Measurements from ENCODE around the gene NAV3.

Gene NAV3

DNA sequence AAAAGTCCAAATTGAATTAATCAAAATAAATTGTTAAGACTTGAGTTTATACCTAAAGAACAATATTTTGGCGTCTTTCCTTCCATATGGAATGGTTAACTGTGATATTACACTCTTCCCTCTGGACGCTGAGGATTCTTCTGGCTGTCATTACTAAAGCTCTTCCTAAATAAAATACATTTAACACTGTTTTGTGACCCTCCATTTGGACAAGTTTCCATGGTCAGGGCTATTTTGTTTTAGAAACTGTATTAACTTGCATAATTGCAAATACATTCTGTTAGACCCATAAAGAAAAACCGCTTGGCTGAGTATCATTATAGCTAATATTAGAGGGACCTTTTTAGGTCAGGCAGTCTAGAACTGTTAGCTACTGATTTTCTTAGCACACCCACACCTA lies 87.4 kb downstream of the NAV3 start:
- no peak overlapping the region for H3K4me3 ChIP-seq (ENCODE audit: low read depth, low read length)
- DNase-seq (ENCODE audit: low read depth): no peak

DNA sequence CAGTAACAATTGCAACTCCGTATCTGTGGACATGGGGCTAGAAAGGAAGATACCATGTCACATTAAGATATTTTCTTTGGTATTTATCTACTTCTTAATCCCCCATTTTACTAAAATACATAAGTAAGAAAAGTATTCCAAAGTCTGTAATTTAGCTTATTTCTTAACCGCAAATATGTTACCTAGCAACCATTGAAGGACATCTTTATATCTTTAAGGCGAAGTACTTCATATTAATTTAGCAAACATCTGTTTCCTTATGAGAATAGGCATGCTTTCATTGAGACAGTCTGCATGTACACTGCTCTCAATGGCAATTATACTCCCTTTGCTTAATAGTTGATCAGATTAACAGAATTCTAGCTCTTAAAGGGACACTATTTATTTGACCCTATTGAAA lies 88.8 kb downstream of the NAV3 start:
- DNase-seq (ENCODE audit: low read depth): no peak
- no peak overlapping the region for H3K4me3 ChIP-seq (ENCODE audit: low read depth, low read length)

DNA sequence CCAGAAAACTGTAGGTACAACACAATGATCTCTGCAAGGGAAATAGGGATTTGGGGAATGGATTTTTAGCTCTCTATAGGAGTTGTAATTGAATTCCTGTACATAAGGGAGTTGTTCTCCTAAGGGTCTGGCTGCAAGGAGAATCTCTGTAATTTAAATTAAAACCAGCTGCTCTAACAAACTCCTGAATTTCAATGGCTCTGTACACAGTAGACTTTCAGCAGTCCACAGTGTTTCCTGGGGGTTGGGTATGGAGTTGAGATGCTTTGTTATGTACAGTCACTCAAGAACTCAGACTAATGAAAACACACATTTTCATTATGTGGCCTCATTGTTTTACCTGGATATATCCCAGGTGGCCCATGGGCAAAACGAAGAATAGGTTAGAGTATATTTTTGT lies 93.2 kb downstream of the NAV3 start:
- H3K4me3 ChIP-seq (ENCODE audit: low read depth, low read length): no peak overlapping the region
- no peak for DNase-seq (ENCODE audit: low read depth)

DNA sequence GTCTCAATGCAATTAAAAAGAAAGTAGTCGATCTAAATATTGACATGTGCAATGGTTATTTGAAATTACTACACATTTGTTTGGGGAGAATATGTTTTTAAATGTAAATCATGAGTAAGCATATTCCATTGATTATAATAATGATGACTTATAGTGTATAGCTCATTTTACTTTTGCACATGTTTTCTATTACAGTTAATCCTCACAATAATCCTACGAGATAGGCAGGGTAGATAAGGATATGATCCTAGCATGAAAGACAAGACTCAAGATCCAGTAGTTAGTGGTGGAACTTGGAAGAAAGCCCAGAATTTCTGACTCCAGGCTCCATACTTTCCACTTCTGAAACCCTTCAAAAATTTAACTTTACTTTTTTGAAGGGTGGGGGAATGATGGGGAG lies 94.0 kb downstream of the NAV3 start:
- no peak for DNase-seq (ENCODE audit: low read depth)
- no peak overlapping the region for H3K4me3 ChIP-seq (ENCODE audit: low read depth, low read length)

DNA sequence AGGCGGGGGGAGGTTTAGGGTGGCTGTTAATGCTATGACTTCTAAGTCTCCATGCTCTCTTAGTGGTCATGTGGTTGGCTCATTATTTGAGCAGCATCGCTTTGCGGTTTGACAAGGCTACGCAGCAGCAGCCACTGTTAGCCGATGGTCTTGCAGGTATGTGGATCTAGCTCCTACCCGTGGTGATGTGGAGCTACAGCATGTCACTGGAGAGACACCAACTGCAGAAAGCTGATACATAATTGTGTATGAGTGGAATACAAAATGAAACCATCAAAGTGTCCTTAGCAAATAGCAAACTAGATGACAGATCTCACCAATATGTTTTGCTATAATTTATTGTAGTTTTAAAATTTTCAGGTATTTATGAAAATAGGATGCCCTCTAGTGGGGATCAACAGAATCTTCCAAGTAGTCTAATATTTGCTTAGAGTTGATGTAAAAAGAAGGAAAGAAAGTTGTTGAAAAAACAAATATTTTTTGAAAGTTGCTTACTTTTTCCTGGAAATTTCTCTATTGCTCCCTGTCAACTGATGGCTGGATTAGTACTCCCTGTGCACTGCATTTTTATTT lies 94.9 kb downstream of the NAV3 start:
- DNase-seq (ENCODE audit: low read depth): peak; percentile 86
- no peak overlapping the region for H3K4me3 ChIP-seq (ENCODE audit: low read depth, low read length)

DNA sequence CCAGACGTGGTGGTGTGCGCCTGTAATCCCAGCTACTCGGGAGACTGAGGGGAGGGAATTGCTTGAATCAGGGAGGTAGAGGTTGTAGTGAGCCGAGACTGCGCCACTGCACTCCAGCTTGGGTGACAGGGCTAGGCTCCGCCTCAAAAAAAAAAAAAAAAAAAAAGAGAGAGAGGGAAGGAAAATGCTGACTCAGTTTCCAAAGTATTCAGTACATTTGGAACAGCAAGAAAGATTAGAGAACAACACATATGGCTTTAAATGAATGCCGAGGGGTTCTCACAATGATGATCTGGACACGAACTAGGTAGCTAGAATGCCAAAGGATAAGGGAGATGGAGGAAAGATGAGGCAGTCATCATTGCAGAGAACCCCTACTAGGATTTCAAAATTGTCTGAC lies 97.4 kb downstream of the NAV3 start:
- DNase-seq (ENCODE audit: low read depth): no peak
- H3K4me3 ChIP-seq (ENCODE audit: low read depth, low read length): no peak overlapping the region

DNA sequence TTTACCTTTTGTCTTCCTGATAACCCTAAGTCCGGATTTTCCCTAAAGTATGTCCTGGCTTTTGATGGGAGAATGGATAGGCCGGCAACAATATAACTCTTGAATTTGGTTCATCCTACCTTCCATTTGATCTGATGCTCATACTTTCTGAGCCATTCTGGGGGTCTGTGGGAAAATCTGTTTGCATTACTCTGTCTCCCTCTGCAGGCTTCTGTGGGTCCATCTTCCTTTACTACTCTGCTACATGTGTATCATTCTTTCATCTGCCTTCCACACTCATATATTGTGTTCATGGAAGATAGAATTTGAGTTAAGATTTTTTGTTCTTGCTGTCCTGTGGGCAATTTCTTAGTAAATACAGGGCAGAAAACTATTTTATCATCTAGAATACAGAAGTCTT lies 101.5 kb downstream of the NAV3 start:
- no peak overlapping the region for H3K4me3 ChIP-seq (ENCODE audit: low read depth, low read length)

DNA sequence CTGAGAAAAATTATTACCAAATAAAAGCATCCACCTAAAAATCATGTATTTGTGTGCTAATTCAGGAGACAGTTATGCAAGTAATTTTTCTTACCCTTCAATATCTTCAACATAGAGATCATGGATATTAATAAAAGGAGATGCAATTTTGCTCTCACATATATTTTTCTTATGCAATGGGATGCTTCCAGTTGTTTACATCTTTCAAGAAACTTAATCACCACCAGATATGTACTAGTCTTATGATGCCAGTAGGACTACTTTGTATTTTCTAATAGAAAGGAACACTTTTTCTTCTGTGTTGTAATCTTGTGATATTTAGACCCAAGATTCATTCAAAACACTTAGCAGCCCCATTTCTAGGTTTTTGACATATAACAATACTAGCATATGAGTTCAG lies 107.6 kb downstream of the NAV3 start:
- no peak for DNase-seq (ENCODE audit: low read depth)

More for the DNA sequence above, 101.5 kb downstream of the NAV3 start:
- no peak for DNase-seq (ENCODE audit: low read depth)

DNA sequence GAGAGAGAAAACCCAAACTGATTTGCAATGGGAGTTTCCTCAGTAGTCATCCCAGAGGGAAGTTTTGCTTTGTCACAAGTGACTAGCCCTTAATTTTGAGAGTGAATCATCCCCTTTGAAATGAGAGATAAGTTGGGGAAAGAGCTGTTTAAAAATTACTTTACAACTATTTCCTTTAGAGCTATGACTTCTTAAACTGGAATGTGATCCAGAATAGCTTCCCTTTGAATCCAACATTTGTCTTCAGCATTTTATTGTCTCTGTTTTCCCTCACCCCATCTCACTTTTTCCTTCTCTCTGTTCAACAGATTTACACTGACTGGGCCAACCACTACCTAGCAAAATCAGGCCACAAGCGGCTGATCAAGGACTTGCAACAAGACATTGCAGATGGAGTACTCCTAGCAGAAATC lies 109.3 kb downstream of the NAV3 start:
- peak; percentile 56 for DNase-seq (ENCODE audit: low read depth)
- peak overlapping the region; percentile 43 for H3K4me3 ChIP-seq (ENCODE audit: low read depth, low read length)

More for the DNA sequence above, 107.6 kb downstream of the NAV3 start:
- no peak overlapping the region for H3K4me3 ChIP-seq (ENCODE audit: low read depth, low read length)

DNA sequence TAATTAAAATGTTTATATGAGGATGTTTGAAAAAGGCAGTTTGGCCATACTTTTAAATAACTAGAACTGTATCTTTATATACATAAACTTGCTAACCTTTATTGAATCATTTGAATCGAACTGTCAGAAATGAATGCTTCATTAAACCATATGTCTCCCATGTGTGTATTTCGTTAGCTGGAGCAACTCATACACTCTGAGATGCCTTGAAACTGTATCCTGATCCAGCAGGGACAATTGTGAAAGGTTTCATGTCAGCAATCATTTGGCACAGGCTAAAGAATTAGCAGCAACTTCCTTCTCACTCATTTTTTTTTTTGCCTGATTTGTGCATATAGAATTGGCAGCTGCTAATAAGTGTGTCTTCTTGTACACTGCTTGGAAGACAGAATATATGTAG lies 109.9 kb downstream of the NAV3 start:
- DNase-seq (ENCODE audit: low read depth): no peak
- H3K4me3 ChIP-seq (ENCODE audit: low read depth, low read length): peak overlapping the region; percentile 43

DNA sequence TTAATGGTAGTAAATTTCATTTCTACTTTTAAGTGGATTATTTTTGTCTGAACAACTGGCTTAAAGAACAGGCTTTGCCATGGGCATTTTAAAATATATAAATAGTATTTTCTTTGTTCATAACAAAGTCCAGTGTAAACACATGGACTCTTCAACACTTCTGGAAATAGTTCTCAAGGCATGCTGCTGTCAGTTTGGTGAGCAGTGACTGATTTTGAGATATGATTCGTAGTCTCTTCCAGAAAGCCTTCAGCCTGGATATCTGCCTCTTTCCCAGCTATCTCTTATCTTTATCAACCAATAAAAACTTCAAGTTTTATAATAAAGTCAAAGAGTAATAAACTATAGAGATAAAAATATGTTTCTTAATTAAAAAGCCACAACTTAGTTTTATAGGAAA lies 110.7 kb downstream of the NAV3 start:
- no peak for DNase-seq (ENCODE audit: low read depth)
- peak overlapping the region; percentile 43 for H3K4me3 ChIP-seq (ENCODE audit: low read depth, low read length)

DNA sequence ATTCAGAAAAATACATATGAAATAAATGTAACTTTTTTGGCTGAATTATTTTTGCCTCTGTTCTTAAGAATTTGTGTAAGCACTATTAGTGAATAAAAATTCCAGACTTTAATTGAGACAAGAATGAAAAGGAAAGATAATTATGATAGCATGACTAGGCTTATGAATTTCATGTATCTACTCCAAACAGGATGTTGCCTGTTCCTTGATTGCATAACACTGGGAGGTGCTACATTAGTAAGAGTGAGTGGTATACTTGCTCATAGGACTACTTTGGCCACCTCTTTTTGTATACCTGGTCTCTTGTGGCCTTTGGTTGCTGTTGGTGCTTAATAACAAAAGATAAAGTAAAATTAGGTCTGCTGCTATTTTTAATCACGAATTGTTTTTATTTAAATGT lies 112.8 kb downstream of the NAV3 start:
- H3K4me3 ChIP-seq (ENCODE audit: low read depth, low read length): no peak overlapping the region
- peak; percentile 59 for DNase-seq (ENCODE audit: low read depth)

DNA sequence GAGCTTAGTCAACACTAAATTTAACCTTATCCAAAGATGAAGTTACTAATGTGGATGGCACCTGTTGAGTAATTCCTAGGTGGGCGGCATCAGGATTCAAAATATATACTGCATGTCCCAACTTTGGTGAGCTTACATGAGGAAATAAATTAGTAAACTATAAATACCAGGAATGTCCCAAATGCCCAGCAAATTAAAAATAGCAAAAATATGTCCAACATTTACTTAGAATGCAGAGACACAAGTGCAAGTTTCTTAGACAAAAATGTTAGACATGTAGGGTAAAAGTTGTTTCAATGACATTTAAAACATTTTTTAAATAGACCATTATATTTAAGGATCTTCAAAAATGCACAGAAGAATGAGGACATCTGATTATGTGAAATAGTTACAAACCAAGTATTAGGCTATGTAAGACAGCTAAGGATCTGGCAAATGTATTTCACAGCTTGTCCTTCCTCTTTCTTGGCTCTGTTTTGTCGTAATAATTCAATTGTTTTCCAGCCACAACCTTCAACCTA lies 115.9 kb downstream of the NAV3 start:
- peak overlapping the region; percentile 1 for H3K4me3 ChIP-seq (ENCODE audit: low read depth, low read length)
- DNase-seq (ENCODE audit: low read depth): no peak

DNA sequence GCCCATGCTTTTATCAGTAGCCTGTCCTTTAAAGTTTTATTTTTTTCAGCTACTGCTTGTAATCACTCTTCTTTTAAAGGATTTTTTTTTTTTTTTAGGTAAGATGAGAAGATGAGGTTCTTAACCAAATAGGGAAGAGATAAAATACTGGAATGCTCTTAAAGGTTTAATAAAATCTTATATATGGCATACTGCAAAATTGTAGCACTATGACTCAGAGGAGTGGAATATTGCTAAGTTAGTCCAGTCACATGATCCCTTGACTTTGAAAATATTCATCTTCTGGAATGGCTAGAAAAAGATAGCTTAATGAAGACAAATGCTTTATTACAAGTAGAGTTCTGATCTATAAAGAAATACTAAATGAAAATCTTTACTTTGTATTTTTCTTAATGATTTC lies 116.6 kb downstream of the NAV3 start:
- no peak overlapping the region for H3K4me3 ChIP-seq (ENCODE audit: low read depth, low read length)
- no peak for DNase-seq (ENCODE audit: low read depth)

DNA sequence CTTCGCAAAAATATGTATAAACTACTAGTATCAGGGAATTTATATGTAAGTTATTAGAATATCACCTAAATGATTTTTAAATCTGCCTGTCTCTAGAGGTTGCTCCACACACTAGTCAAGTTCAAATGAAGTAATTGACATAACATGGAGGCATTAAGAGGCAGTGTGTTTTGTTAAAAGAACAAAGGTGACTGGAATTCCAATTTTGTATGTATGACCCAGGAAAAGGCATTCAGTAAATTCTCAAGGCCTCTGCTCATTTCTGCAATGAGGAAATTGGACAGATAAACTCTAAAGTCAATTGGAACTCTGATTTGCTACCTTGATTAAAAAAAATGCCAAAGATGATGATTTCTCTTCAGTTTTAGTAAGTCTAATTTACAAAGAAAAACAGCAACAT lies 117.1 kb downstream of the NAV3 start:
- no peak for DNase-seq (ENCODE audit: low read depth)
- H3K4me3 ChIP-seq (ENCODE audit: low read depth, low read length): no peak overlapping the region

DNA sequence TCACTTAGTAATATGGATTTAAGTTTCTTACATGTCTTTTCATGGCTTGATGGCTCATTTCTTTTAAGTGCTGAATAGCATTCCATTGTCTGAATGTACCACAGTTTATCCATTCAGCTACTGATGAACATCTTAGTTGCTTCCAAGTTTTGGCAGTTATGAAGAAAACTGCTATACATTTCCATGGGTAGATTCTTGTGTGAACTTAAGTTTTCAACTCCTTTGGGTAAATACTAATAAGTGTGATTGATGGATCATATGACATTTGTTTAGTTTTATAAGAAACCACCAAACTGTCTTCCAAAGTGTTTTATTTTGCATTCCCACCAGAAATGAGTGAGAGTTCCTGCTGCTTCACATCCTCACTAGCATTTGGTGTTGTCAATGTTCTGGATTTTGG lies 119.2 kb downstream of the NAV3 start:
- H3K4me3 ChIP-seq (ENCODE audit: low read depth, low read length): no peak overlapping the region
- DNase-seq (ENCODE audit: low read depth): no peak

DNA sequence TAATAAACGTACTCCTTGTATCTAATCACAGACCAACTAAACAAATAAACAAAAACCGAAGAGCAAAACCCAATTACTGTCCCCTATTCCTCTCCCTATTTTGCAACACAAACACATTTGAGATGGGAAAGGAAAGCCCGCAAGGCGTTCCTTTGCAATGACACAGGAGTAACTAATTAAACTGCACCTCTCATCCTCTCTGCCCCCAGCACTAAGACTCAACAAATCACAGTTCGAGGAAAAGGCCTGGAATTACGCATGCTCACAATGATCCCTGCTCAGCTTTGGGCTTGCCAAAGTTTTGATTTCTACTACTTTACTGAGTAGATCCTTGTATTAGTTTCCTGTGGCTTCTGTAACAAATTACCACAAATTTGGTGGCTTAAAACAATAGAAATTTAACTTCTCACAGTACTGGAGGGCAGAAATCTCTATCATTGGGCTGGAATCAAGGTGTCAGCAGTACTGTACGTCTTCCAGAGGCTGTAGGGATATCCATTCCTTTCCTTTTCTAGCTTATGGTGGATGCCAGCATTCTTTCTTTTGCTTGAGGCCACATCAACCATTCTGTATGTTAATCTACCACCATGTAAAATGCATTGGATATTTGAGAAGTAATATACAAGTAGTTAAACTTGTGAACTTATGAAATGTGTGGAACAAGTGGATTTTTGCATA lies 123.0 kb downstream of the NAV3 start:
- H3K4me3 ChIP-seq (ENCODE audit: low read depth, low read length): no peak overlapping the region
- DNase-seq (ENCODE audit: low read depth): no peak

DNA sequence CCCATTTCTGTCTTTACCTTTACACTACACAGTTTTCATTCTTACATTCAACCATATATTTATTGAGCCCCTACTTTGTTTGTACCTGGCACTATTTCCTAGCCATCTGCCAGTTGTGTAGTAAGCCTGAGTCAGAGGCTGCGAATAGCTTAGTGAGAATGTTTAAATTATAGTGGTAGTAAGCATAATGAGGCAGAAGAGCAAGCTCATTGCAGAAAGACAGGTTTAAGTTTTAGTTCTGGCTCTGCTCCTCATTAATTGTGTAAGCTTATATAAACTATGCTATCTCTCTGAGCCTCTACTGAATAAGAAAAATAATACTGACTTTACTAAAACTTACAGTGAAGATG lies 123.5 kb downstream of the NAV3 start:
- DNase-seq (ENCODE audit: low read depth): no peak
- H3K4me3 ChIP-seq (ENCODE audit: low read depth, low read length): no peak overlapping the region

DNA sequence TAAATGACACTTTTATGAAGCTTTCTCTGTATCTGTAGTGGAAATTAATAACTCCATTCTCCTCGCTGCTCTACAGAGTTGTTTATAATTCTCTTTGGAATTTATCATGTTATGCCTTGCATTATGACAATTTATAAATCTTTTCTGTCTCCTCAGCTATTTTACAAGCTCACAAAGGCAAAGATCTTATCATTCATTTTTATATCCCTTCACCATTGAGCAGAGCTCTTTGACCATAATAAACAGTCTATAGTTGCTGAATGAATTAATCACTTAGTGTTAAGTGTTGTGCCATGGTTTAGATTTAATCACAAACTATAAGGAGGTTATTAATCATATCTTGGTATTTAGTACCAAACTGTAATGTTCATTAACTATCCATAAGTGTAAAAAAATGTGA lies 126.4 kb downstream of the NAV3 start:
- H3K4me3 ChIP-seq (ENCODE audit: low read depth, low read length): no peak overlapping the region
- no peak for DNase-seq (ENCODE audit: low read depth)

DNA sequence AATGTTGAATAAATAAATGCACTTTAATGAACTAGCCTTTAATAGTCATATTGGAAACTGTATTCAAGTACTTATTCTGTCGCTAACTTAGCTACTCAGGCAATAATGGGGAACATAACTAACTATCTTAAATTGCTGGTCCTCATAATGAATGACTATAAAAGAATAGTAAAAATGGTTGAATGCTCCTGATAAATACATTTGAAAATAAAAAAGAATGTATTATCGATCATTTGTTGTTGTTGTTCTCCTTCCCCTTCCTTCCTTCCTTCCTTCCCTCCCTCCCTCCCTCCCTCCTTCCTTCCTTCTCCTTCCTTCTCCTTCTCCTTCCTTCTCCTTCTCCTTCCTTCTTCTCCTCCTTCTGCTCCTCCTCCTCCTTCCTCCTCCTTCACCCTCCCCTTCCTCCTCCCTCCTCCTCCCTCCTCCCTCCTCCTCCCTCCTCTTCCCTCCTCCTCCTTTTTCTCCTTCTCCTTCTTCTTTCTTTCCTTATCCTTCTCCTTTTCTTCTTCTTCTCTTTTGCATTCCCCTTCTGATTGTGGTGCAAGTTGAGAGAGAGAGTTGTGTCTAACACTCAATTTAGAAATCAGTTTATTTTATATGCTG lies 133.0 kb downstream of the NAV3 start:
- no peak for DNase-seq (ENCODE audit: low read depth)
- no peak overlapping the region for H3K4me3 ChIP-seq (ENCODE audit: low read depth, low read length)

DNA sequence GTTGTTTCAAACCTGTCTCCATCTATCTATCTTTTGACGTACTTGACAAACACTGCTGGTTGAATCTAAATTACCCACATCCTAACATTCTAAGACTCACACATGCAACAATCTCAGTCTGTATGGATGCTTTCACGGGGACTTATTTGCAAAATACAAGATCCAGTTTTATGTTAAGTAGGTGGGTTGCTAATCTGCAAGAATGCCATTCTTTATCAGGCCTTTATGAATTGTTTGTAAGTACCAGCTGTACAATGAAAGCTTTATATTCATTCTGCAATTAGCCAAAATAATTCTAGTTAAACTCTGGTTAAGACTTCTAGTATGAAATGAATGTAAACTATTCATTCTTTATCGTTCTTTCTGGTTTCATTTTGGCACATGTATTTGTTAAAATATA lies 135.1 kb downstream of the NAV3 start:
- DNase-seq (ENCODE audit: low read depth): no peak

More for the DNA sequence above, 135.1 kb downstream of the NAV3 start:
- H3K4me3 ChIP-seq (ENCODE audit: low read depth, low read length): no peak overlapping the region

Data from skeletal muscle cell (primary cell).